Measurements from ENCODE around the gene CCDC15.
A peak's percentile ranks its signal among the peaks of the same experiment; 100 is the strongest.

The CCDC15 gene

GRCh38 chr11:125080531-125080911, 126.5 kb downstream of the CCDC15 start:
- Mint-ChIP-seq H3K9me3 (no peaks in the 10 kb centered on the region), H3K27me3 (ENCODE audit: low read depth, poor library complexity) (peaks cover 21% of the 10 kb centered on the region), H3K4me3 (no peak overlapping the region), H3K27ac (no peak overlapping the region), H3K36me3 (ENCODE audit: low read depth) (no peaks in the 10 kb centered on the region), H3K4me1 (peaks cover 25% of the 10 kb centered on the region)
- TF ChIP-seq, protein P1, sequence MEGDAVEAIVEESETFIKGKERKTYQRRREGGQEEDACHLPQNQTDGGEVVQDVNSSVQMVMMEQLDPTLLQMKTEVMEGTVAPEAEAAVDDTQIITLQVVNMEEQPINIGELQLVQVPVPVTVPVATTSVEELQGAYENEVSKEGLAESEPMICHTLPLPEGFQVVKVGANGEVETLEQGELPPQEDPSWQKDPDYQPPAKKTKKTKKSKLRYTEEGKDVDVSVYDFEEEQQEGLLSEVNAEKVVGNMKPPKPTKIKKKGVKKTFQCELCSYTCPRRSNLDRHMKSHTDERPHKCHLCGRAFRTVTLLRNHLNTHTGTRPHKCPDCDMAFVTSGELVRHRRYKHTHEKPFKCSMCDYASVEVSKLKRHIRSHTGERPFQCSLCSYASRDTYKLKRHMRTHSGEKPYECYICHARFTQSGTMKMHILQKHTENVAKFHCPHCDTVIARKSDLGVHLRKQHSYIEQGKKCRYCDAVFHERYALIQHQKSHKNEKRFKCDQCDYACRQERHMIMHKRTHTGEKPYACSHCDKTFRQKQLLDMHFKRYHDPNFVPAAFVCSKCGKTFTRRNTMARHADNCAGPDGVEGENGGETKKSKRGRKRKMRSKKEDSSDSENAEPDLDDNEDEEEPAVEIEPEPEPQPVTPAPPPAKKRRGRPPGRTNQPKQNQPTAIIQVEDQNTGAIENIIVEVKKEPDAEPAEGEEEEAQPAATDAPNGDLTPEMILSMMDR (IDR thresholded peaks at IDR 0.05): no peak
- no peak for DNase-seq

GRCh38 chr11:125081098-125081798, 127.2 kb downstream of the CCDC15 start:
- H3K27me3 Mint-ChIP-seq (ENCODE audit: low read depth, poor library complexity): peaks cover 22% of the 10 kb centered on the region
- no peaks in the 10 kb centered on the region for H3K36me3 Mint-ChIP-seq (ENCODE audit: low read depth)
- no peak for DNase-seq
- no peak overlapping the region for H3K27ac Mint-ChIP-seq
- H3K4me3 Mint-ChIP-seq: no peak overlapping the region
- TF ChIP-seq, protein P1 (IDR thresholded peaks at IDR 0.05): no peak
- no peaks in the 10 kb centered on the region for H3K9me3 Mint-ChIP-seq
- peaks cover 18% of the 10 kb centered on the region for H3K4me1 Mint-ChIP-seq

DNA sequence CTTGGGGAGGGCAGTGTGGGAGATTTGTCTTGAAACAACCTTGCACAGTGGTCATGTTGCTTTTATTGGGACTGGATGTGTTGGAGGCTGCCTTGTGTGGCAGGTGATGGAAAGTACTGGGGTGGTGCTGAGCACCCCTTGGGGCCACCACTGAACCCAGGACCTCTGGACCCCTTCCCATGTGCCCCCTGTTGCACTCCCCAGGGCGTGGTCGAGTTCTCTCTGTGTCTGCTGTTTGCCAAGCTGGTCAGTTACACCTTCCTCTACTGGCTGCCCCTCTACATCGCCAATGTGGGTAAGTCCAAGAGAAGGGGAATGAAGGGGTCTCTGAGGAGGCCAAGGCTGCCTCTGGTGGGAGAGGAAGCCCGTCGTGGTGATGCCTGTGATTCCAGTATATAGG, 128.0 kb downstream of the CCDC15 start:
- Mint-ChIP-seq H3K4me1 (peaks cover 17% of the 10 kb centered on the region), H3K4me3 (no peak overlapping the region), H3K9me3 (no peaks in the 10 kb centered on the region), H3K27me3 (ENCODE audit: low read depth, poor library complexity) (peaks cover 24% of the 10 kb centered on the region), H3K27ac (no peak overlapping the region), H3K36me3 (ENCODE audit: low read depth) (no peaks in the 10 kb centered on the region)
- TF ChIP-seq, protein P1 (IDR thresholded peaks at IDR 0.05): no peak
- DNase-seq: no peak

DNA sequence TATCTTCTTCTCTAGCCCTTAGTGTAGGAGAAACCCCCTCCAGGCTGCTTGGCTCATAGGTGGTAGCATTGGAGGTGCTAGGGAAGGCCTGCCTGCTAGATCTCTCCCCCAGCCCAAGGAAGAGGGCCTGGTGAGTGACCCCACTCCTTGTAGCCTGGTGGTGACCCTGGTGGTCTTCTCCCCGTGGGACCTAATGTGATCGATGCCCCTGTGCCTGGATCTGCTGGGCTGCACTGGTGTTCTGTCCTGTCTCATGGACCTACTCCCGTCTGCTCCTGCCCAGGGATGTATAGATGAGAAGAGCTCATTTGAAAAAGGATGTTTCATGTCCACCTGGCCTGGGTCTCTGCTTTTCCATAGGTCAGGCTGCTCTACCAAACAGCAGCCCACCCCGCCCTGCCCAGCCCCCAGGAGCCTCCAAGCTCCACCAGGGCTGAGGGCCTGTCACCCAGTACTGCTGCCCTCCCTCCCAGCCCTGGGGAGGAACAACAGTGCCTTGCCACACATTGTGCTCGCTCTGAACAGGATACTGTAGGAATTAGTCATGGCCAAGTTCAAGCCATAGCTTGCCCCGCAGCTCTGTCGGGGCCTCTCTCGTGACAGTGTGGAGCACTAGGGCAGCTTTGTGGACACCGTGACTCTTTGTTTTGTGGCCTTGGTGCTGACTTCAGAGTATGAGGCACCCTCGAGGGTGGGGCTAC, 128.8 kb downstream of the CCDC15 start:
- no peak for DNase-seq
- Mint-ChIP-seq H3K36me3 (ENCODE audit: low read depth) (no peaks in the 10 kb centered on the region), H3K4me3 (no peak overlapping the region), H3K27ac (peak overlapping the region; percentile 57), H3K4me1 (peaks cover 17% of the 10 kb centered on the region), H3K27me3 (ENCODE audit: low read depth, poor library complexity) (peaks cover 24% of the 10 kb centered on the region), H3K9me3 (no peaks in the 10 kb centered on the region)
- TF ChIP-seq, protein P1 (IDR thresholded peaks at IDR 0.05): no peak

DNA sequence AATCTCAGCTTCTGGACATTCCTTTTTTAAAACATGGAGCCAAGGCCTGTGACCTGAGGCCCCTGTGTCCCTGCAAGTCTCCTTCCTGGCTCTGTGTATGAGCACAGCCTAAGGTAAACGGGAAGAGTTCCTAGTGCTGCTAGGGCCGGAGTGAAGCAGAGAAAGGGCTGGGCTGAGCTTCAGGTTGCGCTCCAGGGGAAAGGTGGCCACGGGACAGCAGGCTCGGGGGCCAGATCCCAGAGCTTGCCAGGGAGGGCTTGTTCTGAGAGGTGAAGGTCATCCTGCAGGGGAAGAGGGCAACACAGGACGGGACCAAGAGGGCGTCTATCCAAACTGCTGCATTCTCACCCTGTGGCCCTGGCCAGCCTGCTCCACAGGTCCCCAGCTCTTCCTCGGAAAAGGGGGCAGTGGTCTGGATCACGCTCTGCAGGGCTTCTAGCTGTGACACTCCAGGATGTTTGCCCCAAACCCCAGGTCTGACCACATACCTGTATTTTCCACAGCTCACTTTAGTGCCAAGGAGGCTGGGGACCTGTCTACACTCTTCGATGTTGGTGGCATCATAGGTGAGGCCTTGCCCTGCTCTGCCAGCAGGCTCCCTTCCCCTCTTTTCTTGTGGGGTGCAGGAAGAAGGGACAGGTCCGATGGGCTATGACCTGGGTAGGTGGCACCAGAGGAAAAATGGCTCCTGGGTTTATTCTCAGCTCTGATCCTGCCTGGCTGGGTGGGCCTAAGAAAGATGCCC, 129.5 kb downstream of the CCDC15 start:
- Mint-ChIP-seq H3K27ac (peak overlapping the region; percentile 57), H3K27me3 (ENCODE audit: low read depth, poor library complexity) (peaks cover 30% of the 10 kb centered on the region), H3K36me3 (ENCODE audit: low read depth) (no peaks in the 10 kb centered on the region), H3K4me3 (no peak overlapping the region), H3K9me3 (no peaks in the 10 kb centered on the region), H3K4me1 (peaks cover 17% of the 10 kb centered on the region)
- no peak for DNase-seq
- TF ChIP-seq, protein P1 (IDR thresholded peaks at IDR 0.05): no peak
